Epithelial cell of proximal tubule (primary cell): ENCODE results near the gene TSTD2. TPM values are rescaled to one million over a fixed set of nuclear protein-coding genes. Genes with fewer than 3 reads are reported as not detected.

ENCODE experiments used
- DNase-seq: peaks from one replicate; pipeline ENCODE4 v3.0.0-alpha.2; 2011; ENCODE audit warnings: low read depth
- H3K4me3 ChIP-seq: 2 replicates; pipeline ENCODE4 v1.5.1; 2011; ENCODE audit warnings: low read depth, mild to moderate bottlenecking, low read length
- total RNA-seq: library from RNA; depleted of rRNA; stranded (reverse); fragments of >200 nt; gene quantifications from 2 replicates; pipeline ENCODE4 v1.2.3, GENCODE V29; 2015
- TF ChIP-seq, protein P1 (sequence below): conservative IDR thresholded peaks from 2 replicates; pipeline ENCODE4 v1.5.1; 2012; ENCODE audit warnings: low read depth, mild to moderate bottlenecking, low read length

TSTD2 gene
- total RNA-seq, 1 donor from 2014 or later = 21.9 TPM

DNA sequence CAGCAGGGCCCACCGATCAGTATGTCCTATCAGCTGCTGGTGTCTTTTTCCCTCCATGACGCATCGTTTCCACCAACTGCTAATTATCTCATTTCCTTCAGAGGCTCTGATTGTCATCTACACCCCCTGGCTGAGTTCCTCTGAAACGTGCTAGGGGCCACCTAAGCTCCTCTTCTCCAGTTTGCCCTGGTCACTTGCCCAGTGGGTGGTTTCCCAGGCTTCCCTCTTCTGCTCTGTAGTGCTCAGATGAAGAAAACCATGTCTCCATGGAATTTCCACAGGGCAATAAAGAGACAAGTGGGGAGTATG is 65.3 kb downstream of the TSTD2 start:
- TF ChIP-seq, protein P1, sequence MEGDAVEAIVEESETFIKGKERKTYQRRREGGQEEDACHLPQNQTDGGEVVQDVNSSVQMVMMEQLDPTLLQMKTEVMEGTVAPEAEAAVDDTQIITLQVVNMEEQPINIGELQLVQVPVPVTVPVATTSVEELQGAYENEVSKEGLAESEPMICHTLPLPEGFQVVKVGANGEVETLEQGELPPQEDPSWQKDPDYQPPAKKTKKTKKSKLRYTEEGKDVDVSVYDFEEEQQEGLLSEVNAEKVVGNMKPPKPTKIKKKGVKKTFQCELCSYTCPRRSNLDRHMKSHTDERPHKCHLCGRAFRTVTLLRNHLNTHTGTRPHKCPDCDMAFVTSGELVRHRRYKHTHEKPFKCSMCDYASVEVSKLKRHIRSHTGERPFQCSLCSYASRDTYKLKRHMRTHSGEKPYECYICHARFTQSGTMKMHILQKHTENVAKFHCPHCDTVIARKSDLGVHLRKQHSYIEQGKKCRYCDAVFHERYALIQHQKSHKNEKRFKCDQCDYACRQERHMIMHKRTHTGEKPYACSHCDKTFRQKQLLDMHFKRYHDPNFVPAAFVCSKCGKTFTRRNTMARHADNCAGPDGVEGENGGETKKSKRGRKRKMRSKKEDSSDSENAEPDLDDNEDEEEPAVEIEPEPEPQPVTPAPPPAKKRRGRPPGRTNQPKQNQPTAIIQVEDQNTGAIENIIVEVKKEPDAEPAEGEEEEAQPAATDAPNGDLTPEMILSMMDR = no peak

DNA sequence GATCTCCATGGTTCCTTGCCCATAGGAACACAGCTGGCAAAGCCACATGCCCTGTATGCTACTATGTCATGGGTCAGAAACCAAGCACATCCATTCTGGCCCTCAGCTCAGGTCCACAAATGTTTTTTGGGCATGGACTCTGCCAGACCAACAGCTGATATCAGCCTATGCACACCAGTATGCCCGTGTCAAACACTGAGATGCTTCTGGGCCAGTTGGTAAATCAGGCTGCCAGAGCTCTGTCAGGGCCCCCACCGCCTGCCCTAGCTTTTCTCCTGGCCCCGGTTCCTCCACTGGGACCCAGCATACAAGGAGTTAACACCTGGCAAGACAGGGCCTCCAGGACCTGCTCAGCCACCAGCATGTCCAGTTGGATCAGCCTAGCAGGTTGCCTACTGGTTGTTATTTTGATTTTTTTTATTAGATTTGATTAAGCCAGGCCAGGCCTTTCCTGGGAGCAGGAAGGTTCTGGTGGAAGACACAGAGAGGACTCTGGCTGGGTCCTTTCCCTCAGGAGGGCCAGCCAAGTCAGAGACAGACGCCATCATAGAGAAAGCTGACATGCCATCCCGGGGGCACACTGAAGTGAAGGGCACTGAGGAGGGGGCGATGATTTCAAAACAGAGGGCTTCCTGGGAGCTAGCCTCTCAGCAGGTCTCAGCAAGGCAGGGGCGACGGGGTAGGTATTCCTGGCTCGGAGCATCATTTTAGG is 65.8 kb downstream of the TSTD2 start:
- TF ChIP-seq, protein P1 = no peak
- no peak for DNase-seq

More for the DNA sequence above, 65.3 kb downstream of the TSTD2 start:
- no peak overlapping the region for H3K4me3 ChIP-seq
- no peak for DNase-seq

DNA sequence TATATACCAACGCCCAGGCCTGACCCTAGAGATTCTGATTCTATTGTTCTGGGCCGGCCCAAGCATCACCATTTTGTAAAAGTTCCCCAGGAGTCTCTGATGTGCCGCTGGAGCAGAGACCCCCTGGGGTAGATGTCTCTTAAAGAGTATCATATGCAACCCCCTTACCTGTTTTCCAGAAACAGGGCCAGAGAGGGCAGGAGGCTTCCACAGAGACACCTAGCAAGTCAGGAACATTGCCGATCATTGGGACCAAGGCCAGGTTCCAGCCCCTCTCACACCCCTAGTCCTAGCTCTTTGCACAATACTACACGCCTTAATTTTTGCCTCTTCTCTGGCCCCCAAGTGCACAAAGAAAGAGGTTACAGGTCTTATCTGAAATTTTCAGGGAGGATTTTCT is 67.9 kb downstream of the TSTD2 start:
- TF ChIP-seq, protein P1 = no peak
- H3K4me3 ChIP-seq = no peak overlapping the region
- DNase-seq = no peak

More for the DNA sequence above, 65.8 kb downstream of the TSTD2 start:
- no peak overlapping the region for H3K4me3 ChIP-seq

DNA sequence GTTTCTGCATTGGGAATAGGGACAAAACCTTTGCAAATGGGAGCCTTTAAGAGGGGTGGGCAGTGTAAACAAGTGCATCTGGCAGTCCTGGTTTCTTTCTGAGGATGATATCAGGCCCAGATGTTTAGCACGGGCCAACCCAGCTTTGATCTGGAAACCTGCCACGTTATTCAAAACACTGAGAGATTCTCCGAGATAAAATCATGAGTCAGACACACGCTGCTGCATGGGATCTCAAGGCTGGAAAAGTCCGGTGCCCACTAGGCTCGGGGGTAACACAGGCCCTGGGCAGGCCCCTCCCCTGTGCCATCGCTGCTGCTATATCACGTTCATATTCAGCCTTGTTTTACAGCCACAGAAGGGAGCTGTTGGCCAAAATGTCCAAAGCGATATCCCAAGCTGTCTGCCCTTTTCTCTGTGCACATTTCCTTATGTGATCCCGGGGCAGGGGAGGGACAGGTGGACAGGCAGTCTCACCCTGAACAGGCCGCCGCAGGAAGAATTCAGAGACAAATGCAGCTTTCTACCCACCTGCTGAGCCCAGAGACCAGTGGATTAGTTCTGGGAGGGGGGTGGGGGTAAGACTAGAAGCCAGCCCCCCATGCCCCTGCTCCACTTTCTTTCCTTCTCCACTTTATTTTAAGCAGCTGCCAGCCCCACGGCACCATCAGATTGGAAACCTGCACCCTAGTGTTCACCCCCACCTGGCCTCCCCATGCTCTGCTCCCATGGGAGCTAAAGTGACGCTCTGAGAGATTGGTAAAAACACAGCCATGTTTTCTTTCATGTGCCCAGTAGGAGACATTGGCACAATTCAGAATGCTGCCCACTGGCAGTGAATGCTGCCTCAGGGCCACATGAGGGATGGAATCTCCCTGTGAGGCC is 68.6 kb downstream of the TSTD2 start:
- no peak for DNase-seq
- TF ChIP-seq, protein P1 = no peak
- no peak overlapping the region for H3K4me3 ChIP-seq

DNA sequence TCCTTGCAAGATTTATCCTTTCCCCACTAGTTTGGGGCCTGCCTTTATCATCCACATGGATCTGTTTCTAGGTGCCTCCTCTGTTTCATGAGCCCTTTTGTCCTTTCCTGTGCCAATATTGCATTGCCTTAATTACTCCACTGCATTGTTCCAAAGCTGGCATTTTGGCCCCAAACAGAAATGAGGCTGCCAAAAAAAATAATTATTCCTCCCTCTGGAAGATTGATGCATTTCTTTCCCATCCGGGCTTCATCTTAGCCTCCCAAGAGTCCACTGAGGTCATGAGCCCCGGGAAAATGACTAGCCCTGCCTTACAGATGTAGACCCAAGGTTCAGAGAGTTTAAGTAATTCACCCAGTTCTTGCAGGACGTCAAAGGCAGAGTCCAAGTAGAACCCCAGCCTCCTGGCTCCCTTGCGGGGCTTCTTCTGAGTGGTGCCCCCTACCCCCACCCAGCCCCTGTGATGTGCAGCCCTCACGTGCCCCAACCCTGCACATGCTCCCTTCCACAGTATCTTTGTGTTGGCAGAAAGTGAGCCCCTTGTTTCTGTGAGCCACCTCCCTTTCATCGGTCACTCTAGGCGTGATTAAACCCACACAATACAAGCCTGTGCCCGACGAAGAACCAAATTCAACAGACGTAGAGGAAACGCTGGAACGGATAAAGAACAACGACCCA is 69.6 kb downstream of the TSTD2 start:
- no peak overlapping the region for H3K4me3 ChIP-seq
- DNase-seq = no peak

DNA sequence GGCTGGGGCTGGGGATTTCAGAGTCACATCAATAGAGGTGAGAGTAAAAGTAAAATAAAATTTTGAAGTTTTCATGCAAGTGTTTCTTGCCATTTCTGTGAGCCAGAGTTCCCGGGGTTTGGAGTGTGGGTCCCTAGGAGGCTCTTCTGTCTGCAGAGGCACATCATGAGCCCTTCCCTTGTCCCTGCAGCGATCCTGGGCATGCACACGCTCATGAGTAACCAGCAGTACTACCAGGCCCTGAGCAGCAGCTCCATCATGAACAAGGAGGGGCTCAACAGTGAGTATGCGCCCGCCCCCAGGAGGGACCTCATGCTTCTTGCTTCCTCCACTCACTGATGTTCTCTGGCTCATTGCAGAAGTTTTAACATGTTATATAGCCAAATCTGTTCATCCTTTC is 70.6 kb downstream of the TSTD2 start:
- TF ChIP-seq, protein P1 = no peak
- no peak overlapping the region for H3K4me3 ChIP-seq
- DNase-seq = no peak

More for the DNA sequence above, 69.6 kb downstream of the TSTD2 start:
- TF ChIP-seq, protein P1 = no peak
